A673 (cell line): ENCODE measurements around the gene YTHDC2.

ENCODE experiments used
- CTCF ChIP-seq: fragments of 300-800, 200-600 bp; sonication (generic); conservative IDR thresholded peaks from 2 replicates; pipeline ENCODE4 v1.5.1; 2017; ENCODE audit warnings: low read depth, mild to moderate bottlenecking, antibody characterized with exemption, low read length, moderate library complexity, mixed read lengths
- EZH2 ChIP-seq: fragments of 200-600 bp; sonication (generic); IDR thresholded peaks from 2 replicates; pipeline ENCODE4 v1.6.1; 2017; ENCODE audit warnings: borderline replicate concordance, low read depth, mild to moderate bottlenecking, mixed read lengths, antibody characterized with exemption, low read length; ENCODE audit not compliant: poor library complexity, severe bottlenecking

DNA sequence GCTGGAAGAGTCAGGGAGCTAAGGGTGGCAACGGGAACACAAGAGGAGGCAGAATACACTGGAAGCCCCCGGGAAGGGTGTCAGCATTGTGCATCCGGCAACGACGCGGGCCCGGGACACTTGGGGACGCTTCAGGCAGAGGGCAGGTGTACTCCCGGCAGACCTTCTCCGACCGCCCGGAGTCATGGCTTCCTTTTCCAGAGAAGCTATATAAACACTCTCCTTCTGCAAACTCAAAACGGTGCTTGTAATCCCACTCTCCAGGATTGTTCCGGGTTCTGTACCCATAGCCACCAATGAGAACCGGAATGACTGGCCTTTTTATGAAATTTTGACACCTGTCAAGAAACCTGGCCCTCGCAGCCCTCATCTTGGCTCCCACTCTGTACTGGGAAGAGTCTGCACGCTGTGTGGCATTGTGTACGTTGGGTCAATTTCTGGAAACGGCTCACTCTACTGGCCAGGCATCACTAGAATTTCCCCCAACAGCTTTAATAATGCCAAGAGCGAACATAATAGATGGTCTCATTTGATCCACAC, 24.8 kb upstream of the YTHDC2 start:
- TF ChIP-seq CTCF (no peak), EZH2 (no peak)
